ENCODE data around the gene TRMT1.
"Not testable (repeated sequence)": the region's sequence is repeated elsewhere in the genome, so short reads cannot be mapped to it uniquely, and the experiment has no call there.

TRMT1 gene

DNA sequence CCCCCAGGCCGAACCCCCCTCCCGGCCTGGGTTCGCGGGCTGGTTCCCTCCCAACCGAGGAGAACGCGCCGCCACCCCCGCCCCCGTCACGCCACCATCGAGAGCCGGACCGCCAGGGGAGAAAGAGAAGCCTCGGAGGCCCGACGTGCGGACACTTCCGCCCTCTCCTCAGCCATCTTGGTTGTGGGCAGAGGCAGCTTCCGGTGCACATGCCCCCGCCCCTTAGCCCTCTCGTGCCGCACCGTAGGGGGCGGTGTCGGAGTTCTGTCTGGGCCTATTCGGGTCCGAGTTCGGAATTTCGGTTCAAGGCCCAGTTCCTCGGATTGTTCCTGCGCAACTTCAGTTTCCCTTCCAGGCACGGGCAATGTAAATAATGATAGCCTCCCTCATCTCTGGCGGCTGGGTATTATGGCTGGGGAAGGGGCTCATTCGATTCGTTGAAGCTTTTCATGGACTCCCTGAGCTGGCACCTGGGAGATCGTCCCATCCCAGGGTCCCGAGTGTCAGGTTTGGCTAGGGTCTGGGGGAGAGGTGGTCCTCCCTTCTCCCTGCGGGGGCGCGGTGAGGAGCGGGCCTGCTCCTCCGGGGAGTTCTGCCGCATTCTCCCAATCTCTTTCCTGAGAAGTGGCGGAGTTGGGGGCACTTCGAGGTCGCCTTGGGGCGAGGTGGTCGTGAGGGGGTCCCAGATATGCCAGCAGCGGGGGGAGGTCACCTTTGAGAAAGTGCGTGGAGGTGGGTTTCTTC, 33.8 kb upstream of the TRMT1 start, which contains the start of the genes IER2 and STX10:
Gene IER2 (plus strand): TSS at position 225 of the 744 bp plus-strand sequence. CDS start 2,776 bp downstream, outside the sequence.
Gene STX10 (minus strand): TSS at position 189 of the 744 bp plus-strand sequence. CDS start 202 bp downstream, outside the sequence.
- DNase-seq, result peak; percentile 67

DNA sequence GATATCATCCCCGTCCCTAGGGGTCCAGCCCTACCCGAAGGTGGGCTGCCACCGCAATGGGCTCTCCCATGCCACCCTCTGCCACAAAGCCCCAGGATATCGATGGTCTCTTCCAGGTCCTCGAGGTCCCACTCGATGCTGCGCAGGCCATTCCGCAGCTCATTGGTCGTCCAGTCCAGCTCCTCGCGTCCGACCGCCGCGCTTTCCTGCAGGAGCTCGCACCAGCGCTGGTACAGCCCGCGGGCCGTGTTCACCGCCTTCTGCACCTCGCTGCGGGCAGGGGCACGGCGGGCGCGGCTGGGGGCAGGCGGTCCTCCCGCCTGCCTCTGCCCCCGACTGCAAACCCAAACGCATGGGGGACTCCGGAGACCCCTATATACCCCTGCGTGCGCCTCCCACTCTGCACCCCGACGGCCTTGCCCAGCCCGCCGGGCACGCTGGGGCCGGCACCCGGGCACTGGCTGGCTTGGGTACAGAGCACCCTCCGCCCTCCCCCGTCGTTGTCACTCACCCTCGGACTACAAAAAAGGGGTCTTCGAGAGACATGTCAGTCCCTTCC, 33.2 kb upstream of the TRMT1 start:
- no peak for DNase-seq

GRCh38 chr19:13149173-13149627, 32.7 kb upstream of the TRMT1 start:
- DNase-seq, result not testable (repeated sequence)

DNA sequence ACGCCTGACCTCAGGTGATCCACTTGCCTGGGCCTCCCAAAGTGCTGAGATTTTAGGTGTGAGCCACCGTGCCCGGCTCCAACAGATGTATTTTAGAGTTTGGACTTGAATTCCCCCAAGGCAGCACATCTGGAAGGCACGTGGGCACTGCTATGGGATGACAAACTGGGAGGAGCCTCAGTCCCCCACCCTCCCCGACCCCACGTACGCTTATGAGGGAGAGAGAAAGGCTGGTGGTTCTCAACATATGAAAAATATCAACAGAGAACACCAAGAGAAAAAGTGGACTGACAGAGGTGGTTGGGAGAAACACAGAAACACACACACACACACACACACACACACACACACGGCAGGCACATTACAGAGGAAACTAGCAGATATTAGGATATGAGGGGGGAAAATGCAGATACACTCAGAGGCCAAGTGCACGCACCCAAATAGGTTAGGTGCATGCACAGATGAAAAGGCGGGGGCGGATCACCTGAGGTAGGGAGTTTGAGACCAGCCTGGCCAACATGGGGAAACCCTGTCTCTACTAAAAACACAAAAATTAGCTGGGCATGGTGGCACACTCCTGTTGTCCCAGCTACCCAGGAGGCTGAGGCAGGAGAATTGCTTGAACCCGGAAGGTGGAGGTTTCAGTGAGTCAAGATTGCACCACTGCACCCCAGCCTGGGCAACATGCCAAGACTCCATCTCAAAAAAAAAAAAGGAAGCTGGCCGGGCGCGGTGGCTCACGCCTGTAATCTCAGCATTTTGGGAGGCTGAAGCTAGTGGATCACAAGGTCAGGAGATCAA, 30.4 kb upstream of the TRMT1 start:
- DNase-seq, result no peak

- DNase-seq, result no peak
Measured at GRCh38 chr19:13139633-13140311, 23.2 kb upstream of the TRMT1 start.

DNA sequence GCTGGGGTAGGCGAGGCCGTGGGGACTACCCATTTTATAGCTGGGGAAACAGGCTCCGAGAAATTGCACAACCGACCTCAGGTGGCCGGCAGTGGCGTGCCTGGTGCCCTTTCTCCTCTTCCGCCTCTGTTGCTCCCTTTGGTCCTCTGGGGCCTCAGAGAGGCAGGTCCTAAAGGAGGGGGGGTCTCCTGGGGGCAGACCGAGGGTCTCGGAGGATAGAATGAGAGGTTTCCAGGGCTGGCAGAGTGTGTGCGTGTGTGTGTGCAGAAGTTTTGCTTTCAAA, 22.3 kb upstream of the TRMT1 start:
- no peak for DNase-seq

- DNase-seq, result no peak
Measured at GRCh38 chr19:13138171-13138915, 21.8 kb upstream of the TRMT1 start.

- DNase-seq, result no peak
Measured at GRCh38 chr19:13137290-13137794, 20.8 kb upstream of the TRMT1 start.

DNA sequence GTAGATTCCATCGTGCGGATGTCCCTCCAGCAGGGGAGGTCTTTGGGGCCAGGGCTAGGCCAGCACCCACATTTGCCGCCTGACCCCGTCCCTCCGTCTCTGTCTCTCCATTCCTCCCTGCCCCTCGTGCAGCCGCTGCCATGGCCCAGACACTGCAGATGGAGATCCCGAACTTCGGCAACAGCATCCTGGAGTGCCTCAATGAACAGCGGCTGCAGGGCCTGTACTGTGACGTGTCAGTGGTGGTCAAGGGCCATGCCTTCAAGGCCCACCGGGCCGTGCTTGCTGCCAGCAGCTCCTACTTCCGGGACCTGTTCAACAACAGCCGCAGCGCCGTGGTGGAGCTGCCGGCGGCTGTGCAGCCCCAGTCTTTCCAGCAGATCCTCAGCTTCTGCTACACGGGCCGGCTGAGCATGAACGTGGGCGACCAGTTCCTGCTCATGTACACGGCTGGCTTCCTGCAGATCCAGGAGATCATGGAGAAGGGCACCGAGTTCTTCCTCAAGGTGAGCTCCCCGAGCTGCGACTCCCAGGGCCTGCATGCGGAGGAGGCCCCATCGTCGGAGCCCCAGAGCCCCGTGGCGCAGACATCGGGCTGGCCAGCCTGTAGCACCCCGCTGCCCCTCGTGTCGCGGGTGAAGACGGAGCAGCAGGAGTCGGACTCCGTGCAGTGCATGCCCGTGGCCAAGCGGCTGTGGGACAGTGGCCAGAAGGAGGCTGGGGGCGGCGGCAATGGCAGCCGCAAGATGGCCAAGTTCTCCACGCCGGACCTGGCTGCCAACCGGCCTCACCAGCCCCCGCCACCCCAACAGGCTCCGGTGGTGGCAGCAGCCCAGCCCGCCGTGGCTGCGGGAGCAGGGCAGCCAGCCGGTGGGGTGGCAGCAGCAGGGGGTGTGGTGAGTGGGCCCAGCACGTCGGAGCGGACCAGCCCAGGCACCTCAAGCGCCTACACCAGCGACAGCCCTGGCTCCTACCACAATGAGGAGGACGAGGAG, 18.8 kb upstream of the TRMT1 start:
- no peak for DNase-seq

DNA sequence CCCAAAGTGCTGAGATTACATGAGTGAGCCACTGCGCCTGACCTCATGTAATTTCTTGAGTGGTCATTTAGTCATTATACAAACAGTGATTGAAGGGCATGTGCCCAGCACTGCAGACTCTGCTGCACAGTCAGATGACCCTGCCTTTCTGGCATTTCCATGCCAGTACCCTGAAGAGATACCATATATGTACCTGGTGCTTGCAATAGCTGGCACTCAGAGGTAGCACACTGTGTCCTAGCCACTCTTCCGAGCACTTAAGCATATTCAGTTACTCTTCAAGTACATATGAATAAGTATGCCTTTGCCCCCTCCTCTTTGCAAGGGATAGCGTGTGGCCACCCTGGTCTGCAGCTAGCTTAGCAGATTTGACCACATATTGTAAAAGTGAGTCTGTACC, 18.1 kb upstream of the TRMT1 start:
- no peak for DNase-seq

DNA sequence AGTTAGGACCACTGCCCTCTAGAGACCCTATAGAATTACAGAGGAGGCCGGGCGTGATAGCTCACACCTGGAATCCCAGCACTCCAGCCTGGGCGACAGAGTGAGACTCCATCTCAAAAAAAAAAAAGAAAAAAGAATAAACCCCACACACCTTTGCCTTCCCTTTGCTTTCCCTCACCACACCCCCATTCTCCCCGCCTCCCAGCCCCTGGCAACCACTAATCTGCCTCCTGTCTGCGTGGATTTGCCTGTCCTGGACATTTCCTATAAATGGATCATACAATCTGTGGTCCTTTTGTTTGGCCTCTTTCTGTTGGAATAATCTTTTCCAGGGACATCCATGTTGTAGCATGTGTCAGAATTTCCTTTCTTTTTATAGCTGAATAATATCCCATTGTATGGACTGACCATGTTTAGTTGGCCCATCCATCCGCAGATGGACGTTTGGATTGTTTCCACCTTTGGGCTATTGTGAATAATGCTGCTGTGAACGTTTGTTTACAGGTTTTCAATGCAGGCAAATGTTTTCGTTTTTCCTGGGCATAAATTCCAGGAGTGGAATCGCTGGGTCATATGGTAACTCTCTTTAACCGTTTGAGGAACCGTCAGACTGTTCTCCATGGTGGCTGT, 16.8 kb upstream of the TRMT1 start:
- DNase-seq, result no peak

DNA sequence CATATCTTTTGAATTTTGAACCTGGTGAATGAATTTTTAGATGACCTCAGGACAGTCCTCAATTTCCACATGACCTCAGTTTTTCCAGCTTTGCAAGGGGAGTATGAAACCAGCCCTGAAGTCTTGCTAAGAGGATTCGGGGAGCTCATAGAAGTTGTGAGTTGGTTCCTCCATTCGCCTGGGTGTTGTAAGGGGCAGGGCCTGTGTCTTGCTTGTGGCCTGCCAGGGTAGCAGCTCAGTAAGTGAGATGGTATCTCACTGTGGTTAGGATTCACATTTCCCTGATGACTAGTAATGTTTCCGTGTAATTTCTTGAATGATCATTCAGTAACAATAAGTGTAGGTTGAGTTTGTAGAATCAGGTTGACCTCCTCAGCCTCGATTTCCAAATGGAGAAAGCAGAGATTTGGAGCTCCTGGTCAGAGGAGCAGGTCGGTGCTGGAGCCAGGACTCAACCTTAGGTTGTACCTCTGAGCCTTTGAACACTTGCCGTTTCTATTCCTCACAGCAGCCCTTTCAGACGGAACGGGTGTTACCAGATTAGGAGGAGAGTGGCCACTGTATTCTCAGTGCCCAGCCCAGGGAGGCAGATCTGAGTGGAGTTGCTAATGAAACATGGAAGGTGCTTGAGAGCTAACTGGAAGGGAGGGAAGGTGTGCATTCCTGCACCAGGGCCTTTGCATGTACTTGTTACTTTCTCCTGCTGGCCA, 16.1 kb upstream of the TRMT1 start:
- no peak for DNase-seq

GRCh38 chr19:13130886-13131490, 14.4 kb upstream of the TRMT1 start:
- DNase-seq, result no peak

- no peak for DNase-seq
Measured at GRCh38 chr19:13129384-13129783, 12.8 kb upstream of the TRMT1 start.

DNA sequence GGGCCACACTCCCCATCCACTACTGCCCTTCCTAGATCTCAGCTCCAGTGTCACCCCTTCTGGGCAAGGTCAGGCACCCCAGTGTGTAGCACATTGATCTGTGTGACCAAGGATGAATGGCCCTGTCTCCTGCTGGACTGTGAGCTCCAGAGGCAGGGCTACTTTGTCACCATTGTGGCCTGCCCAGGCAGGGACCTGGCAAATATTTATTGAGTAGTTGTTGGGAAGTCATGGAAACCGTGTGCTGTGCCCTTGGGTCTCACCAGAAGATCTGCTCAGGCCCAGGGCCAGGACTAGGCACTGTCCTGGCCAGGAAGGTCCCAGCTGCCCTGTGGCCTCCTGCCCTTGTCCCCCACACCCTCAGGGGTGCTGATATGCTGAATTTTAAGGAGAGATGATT, 12.0 kb upstream of the TRMT1 start:
- DNase-seq, result no peak

DNA sequence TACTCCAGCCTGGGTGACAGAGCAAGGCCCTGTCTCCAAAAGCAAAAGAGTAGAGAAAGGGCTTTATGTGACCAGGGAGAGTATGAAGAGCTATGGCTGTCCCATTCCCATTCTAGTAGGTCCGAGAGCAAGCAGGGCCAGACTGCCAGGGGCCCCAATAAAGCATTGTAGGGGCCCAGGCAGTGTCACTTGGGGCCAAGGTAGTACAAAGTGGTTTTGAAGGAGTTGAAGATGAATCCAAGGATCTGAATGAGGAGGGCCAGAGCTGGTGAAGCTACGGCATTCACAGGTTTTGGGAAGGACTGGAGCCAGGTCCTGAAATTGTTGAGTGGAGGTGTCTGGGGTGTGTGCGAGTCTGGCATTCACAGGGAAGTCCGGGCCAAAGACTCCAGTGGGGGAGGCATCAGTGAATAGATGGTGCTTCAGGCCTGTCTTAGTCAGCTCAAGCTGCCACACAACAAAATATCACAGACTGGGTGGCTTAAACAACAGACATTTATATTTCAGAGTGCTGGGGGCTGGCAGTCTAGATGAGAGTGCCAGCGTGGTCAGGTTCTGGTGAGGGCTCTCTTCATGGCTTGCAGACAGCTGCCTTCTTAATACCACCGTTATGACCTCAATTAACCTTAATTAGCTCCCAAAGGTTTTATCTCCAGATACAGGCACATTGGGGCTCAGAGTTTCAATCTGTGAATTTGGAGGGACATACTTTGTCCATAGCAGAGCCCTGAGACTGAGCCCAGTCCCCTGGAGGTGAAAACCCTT, 11.5 kb upstream of the TRMT1 start:
- DNase-seq, result no peak

GRCh38 chr19:13127051-13127450, 10.5 kb upstream of the TRMT1 start:
- DNase-seq, result no peak

Data from NCI-H1436 treated with DMSO at 0.1 percent for 48 hours (cell line).